ENCODE measurements around the gene YPEL3.
"Not testable (repeated sequence)": the region's sequence is repeated elsewhere in the genome, so short reads cannot be mapped to it uniquely, and the experiment has no call there.

The YPEL3 gene, protein sequence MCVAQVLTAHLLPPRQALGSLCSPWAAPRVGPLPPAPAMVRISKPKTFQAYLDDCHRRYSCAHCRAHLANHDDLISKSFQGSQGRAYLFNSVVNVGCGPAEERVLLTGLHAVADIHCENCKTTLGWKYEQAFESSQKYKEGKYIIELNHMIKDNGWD

DNA sequence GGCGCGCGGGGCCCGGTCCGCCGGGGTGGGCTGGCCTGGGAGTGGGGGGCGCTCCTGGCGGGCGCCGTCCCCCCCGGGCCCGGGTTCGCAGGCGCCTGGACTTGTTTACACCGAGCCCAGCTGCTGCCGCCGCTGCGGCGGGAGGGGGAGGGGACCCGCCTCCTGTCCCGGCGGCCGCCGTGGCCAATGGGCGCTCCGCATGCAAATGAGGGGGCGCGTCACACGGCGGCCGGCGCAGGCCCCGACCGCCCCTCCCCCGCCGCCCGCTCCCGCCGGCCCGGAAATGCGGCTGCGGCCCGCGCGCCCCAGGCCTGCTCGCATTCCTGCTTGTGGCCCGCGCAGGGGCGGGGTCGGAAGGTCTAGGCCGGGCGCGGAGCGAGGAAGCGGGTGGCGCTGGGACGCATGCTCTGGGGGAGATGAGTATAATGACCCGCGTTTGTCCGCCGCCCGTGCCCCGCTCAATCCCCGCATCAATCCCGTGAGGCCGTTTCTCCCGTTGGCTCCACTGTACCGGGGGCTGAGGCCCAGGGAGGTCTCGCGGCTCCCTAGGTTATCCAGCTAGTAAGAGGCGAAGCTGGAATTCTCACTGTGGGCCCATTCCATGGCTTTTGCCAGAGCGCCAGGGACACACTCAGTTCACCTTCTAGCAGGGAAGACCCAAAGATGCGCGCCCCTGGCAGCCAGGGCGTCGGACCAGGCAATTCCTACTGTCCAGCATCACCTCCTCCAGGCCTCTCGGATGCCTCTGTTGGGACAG, at the start of gene YPEL3:
Gene YPEL3, minus strand, starts transcription at position 109 of the 757 bp plus-strand sequence. CDS start 731 bp downstream, outside the sequence.
- DNase-seq (ENCODE audit: low read depth in 1 of 2, low spot score in 1 of 2) = peak; percentile 83 to 87

DNA sequence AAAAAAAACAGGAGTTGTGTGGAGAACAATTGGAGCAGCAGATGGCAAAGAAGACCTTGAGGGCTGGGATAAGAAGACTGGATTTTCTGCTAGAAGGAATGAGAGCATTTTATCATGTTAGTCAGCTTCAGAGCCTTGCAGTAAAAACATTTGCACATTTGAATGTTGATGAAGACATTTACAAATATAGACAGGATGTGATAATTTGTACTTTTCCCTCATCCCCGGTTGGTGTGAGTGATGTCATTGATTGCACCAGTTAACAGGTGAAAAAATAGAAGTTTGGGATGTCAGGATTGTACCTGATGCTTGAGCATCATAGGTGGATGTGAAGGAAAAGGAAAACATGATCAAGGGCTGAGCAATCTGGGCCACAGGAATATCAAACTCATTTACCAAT, 49.6 kb upstream of the YPEL3 start:
- DNase-seq (ENCODE audit: low read depth in 1 of 2, low spot score in 1 of 2) = no peak

DNA sequence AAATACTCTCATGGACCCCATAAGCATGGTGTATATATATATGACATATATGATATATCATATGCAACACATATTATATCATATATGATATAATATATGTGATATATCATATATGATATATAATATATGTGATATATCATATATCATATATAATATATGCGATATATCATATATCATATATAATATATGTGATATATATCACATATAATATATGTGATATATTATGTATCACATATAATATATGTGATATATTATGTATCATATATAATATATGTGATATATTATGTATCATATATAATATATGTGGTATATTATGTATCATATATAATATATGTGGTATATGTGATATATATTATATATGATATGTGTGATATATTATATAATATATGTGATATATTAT, 48.9 kb upstream of the YPEL3 start:
- no peak for DNase-seq (ENCODE audit: low read depth in 1 of 2, low spot score in 1 of 2)

DNA sequence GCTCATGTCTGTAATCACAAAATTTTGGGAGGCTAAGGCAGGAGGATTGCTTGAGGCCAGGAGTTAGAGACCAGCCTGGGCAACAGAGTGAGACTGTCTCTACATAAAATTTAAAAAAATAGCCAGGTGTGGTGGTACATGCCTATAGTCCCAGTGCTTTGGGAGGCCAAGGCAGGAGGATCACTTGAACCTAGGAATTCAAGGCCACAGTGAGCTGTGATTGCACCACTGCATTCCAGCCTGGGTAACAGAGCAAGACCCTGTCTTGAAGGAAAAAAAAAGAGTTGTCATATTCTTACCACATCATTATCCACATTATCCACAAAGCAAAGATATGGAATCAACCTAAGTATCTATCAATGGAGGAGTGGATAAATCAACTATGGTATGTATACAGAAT, 48.0 kb upstream of the YPEL3 start:
- no peak for DNase-seq (ENCODE audit: low read depth in 1 of 2, low spot score in 1 of 2)

DNA sequence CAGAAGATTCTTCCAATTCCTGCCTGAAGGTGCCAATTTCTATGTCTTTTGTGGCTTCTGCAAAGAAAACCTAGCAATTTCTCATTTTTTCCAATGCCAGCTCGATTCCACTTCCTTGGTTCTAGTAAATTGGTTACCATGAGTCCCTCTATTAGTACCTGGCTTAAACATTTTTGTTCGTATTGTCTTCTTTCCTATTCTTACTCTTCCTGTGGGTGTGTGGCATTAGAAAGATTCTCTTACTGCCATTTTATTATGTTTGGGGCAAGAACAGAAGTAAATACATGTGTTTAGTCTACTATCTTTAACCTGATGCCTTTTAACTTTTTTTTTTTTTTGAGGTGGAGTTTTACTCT, 47.3 kb upstream of the YPEL3 start:
- no peak for DNase-seq (ENCODE audit: low read depth in 1 of 2, low spot score in 1 of 2)

DNA sequence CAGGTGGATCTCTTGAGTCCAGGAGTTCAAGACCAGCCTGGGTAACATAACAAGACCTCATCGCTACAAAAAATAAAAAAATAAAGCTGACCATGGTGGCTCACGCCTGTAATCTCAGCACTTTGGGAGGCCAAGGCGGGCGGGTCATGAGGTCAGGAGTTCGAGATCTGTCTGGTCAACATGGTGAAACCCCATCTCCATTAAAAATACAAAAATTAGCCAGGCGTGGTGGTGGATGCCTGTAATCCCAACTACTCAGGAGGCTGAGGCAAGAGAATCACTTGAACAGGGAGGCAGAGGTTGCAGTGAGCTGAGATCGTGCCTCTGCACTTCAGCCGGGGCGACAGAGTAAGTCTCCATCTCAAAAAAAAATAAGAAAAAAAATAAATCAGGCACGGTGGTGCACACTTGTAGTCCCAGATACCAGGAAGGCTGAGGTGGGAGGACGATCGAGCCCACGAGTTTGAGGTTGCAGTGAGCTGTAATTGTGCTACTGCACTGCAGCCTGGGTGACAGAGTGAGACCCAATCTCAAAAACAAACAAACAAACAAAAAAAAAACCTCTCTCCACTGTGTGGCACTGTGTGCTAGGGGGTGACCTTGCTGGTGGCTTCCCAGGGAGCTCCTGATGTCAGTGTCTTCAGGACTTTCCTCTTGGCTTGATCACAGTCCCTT, 46.8 kb upstream of the YPEL3 start:
- no peak for DNase-seq (ENCODE audit: low read depth in 1 of 2, low spot score in 1 of 2)

DNA sequence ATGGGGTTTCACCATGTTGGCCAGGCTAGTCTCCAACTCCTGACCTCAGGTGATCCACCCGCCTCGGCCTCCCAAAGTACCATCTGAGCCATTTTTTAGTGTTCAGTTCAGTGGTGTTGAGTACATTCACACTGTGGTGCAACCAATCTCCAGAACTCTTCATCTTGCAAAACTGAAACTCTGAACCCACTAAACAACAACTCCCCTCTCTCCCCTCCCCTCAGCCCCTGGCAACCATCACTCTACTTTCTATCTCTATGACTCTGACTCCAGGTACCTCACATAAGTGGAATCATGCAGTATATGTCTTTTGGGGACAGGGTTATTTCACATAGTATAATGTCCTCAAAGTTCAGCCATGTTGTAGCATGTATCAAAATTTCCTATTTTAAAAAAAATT, 45.7 kb upstream of the YPEL3 start:
- DNase-seq (ENCODE audit: low read depth in 1 of 2, low spot score in 1 of 2) = no peak

DNA sequence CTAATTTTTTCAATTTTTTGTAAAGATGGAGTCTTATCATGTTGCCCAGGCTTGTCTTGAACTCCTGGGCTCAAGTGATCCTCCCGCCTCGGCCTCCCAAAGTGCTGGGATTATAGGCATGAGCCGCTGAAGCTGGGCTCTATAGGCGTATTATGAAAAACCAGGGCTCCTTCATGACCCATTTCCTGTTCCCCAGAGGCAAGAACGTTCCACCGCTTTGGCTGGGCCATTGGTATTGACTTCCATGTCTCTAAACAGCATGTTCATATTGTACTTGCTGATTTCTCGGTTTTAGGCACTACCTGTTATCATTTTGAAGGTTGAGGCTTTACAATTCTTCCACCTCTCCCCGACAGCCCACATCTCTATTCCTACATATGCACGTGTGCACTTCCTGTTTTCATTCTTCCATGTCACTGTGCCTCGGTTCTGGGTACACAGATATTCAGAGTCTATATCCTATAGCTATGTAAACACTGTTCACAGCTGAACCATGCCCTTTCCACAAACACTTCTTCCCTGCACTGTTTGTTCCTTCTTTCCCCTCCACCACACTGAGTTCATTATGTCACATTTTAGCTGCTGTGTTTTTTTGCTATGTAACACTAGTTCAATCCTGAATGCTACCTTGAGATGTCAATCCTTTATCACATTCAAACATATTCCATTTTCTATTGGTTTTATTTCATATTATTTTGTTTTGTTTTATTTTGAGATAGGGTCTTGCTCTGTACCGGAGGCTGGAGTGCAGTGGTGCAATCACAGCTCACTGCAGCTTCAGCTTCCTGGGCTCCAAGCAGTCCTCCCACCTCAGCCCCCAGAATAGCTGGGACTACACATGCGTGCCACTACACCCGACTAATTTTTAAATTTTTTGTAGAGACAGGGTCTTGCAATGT, 43.8 kb upstream of the YPEL3 start:
- DNase-seq (ENCODE audit: low read depth in 1 of 2, low spot score in 1 of 2) = no peak

DNA sequence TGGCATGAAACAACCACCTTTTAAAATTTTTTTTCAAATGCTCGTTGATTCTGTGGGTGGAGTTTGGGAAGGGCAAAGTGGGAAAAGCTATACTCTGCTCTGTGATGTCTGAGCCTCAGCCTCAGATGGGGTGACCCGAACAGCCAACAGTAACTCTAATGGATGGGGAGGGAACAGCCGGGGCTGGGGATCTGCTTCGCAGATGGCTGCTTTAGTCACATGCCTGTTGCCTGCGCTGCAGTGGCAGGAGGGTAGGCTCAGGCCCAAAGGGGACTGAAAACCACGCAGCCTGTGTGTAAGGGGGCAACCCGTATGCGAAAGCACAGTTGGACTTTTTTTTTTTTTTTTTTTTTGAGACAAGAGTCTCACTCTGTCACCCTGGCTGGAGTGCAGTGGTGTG, 41.9 kb upstream of the YPEL3 start:
- DNase-seq (ENCODE audit: low read depth in 1 of 2, low spot score in 1 of 2) = no peak

DNA sequence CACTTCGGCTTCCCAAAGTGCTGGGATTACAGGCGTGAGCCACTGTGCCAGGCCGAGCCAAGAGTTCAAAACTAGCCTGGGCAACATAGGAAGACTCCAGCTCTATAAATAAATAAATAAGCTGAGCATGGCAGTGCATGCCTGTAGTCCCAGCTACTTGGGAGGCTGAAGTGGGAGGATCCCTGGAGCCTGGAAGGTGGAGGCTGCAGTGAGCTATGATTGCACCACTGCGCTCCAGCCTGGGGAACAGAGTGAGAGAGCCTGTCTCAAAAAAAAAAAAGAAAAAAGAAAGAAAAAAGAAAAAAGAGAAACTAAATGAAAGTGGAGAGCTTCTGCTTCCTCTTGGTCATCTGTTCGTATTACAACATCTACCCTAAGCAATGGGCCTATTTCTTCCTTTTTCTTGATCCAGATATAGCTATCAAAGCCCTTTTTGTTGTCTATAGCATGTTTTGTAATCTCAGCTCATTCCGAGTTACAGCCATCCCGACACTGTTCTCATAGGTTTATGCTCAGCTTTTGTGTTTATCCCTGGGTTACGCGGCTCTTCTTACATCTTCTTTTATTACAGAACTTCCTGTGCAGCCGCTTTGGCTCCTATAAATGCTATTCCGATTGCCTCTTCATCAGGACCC, 41.1 kb upstream of the YPEL3 start:
- DNase-seq (ENCODE audit: low read depth in 1 of 2, low spot score in 1 of 2) = no peak

DNA sequence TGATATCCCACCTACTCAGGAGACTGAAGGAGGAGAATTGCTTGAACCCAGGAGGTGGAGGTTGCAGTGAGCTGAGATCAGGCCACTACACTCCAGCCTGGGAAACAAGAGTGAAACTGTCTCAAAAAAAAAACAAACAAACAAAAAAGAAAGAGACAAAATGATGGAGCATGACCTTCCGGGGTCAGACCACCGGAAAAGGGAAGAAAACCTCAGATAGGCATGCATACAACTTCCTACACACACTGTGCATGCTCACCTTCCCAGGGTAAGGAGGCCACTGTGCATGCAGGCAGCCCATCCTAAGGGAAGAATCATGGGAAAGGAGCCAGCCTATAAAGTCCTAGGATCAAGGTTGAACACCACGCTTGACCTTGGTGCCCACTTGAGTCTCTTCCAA, 36.6 kb upstream of the YPEL3 start:
- DNase-seq (ENCODE audit: low read depth in 1 of 2, low spot score in 1 of 2) = no peak

DNA sequence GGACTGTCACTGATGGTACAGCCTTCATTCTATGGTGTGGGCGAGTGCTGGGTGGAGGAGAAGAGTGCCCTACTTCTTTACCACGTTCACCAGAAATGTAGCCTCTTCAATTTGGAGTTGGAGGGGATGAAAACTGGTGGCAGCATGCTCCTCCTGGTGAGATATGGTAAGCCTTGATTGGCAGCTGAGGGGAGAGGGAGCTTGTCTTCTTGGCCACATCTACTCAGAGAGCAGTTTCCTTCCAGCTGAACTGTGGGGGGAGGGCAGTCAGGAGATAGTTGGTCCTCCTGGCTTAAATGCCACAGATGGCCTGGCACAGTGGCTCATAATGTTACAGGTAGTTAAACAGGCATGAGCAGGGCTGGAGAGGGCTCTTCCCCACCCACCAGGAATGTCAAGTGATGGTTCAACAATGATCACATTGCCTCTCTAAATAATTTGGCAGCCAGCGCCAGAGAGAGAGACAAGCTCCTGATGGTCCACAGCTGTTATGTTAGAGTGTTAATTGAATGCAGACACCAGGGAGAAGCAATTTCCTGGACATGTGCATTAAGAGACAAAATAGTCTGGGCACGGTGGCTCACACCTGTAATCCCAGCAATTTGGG, 36.0 kb upstream of the YPEL3 start:
- no peak for DNase-seq (ENCODE audit: low read depth in 1 of 2, low spot score in 1 of 2)

DNA sequence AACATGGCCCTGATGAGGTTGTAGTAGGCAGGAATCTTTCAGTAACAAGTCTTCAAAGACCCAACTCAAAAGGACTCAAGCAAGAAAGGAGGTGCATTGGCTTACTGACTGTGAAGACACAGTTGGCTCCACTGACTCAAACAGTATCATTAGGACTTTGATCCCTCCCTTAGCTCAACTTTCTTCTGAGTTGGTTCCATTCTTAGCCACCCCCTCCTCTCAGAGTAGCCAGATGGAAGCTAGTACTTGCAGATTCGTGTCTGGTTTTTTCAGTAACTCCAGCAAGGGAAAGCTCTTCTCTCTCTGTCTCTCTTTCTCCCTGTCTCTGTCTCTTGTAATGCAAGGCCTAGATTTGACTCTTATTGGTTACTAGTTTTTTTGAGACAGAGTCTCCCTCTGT, 32.0 kb upstream of the YPEL3 start:
- DNase-seq (ENCODE audit: low read depth in 1 of 2, low spot score in 1 of 2) = no peak

DNA sequence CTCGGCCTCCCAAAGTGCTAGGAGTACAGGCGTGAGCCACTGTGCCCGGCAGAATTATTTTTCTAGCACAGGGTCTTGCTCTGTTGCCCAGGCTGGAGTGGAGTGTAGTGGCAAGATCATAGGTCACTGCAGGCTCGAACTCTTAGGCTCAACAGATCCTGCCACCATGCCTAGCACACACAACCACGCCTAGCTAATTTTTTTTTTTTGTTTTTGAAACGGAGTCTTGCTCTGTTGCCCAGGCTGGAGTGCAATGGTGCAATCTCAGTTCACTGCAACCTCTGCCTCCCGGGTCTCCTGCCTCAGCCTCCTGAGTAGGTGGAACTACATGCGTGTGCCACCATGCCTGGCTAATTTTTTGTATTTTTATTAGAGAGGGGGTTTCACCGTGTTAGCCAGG, 29.7 kb upstream of the YPEL3 start:
- not testable (repeated sequence) for DNase-seq (ENCODE audit: low read depth in 1 of 2, low spot score in 1 of 2)

DNA sequence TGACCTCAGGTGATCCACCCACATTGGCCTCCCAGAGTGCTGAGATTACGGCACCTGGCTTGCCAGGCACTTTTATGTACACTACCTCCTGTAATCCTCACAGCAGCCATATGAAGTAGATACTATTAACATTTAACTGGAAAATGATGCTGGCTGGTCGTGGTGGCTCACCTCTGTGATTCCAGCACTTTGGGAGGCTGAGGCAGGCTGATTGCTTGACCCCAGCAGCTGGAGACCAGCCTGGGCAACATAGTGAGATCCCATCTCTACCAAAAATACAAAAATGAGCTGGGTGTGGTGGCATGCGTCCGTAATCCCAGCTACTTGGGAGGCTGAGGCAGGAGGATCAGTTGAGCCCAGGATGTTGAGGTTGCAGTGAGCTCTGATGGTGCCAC, 29.0 kb upstream of the YPEL3 start:
- DNase-seq (ENCODE audit: low read depth in 1 of 2, low spot score in 1 of 2) = no peak

DNA sequence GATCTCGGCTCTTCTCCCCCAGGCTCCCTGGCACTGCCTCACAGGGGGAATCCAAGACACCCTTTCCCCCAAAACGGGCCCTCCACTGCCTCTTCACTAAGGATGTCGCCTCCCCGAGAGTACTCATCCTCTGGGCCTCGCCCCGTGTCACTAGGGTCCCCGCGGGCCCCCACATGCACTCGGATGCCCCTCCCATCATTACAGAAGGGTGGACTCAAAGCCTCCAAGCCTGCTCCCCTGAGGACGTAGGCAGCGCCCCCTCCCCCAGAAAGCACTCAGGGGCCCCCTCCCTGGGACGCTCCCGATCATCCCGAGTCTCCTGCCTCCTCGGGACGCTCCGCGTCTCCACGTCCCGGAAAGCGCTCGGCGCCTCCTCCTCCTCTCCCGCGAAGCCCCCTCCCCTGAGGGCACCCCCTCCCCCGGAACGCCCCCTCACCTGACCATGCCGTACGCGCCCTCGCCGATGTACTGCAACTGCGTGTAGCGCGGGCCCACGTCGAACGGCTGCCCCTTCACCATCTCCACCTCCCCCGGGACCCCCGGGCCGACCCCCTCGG, 26.7 kb upstream of the YPEL3 start:
- DNase-seq (ENCODE audit: low read depth in 1 of 2, low spot score in 1 of 2) = no peak

DNA sequence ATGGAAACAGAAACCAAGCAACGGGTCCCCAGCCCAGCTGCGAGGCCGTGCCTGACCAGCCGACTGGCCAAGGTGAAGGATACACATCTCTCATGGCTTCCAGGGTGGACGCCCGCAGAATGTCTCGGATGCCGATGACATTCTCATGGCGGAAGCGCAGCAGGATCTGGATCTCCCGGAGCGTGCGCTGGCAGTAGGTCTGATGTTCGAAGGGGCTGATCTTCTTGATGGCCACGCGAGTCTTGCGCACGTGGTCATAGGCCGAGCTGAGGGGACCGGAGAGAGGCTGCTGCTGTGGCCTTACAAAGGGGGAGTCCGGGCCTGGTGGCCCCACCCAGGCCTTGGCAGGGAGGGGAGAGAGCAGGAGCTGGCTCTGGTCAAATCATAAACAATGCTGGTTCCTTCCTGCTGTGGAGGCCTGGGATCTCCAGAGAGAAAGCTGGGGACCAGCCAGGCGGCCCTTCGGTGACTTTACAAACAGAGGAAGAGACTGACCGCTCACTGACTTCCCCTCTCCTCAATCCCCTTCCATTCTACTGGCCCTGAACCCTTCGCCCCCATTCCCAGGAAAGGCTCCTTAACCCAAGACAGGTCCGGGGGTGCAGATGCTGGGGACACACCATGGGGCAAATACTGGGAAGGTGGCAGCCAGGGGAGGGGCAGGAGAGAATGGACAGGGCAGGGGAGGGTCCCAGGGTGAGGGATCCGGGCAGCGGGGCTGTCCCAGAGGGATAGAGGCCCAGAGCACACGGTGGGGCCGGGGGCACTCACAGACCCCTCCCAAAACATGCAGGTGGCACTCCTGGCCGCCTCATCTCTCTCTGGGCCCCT, 25.9 kb upstream of the YPEL3 start:
- DNase-seq (ENCODE audit: low read depth in 1 of 2, low spot score in 1 of 2) = no peak

DNA sequence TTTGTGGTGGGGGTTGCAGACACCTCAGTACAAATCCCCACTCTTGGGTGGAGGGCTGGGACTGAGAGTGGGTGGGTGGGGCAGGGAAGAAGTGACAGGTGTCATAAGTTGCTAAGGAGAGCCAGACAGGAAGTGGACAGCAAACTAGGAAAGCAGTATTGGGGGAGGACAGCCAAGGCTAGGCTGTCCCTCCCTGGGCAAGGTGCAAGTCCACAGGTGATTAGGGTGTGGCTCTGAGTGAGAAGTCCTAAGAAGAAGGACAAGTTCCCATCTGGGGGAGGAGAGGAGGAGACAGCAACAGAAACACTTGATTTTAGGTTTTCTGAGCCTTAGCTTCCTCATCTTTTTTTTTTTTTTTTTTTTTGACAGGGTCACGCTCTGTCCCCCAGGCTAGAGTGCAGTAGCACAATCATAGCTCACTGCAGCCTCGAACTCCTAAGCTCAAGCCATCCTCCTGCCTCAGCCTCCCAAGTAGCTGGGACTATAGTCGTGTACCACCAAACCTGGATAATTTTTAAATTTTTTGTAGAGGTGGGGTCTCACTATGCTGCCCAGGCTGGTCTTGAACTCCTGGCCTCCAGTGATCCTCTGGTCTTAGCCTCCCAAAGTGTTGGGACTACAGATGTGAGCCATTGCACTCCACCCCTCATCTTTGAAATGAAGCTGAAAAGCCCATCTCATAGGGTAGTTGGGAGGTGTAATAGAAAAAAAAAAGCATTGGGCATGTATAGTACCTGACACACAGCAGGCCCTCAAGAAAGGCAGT, 24.5 kb upstream of the YPEL3 start:
- DNase-seq (ENCODE audit: low read depth in 1 of 2, low spot score in 1 of 2) = no peak

DNA sequence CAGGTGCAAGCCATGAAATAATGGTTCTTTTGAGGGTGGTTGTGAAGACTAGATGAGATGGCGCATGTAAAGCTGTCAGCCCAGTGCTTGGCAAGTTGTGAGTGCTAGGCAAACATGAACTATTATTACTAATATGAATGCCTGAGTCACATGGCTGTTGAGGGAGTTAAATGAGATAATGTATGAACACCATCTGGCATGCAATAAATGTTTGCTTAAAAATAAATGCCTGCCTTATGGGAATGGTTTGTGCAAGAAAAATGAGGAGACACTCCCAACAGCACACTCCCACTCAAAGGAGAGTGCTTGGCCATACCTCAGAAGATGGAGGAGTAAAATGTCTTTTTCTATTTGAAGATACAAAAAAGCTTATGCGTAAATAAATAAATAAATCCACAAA, 23.4 kb upstream of the YPEL3 start:
- no peak for DNase-seq (ENCODE audit: low read depth in 1 of 2, low spot score in 1 of 2)
